CD4-positive, alpha-beta T cell treated with Interleukin-17A for 4 hours (primary cell): ENCODE data around the gene SLC43A1.
"Not testable (repeated sequence)": the region's sequence is repeated elsewhere in the genome, so short reads cannot be mapped to it uniquely, and the experiment has no call there.

ENCODE experiments used
- DNase-seq: peaks from one replicate; pipeline ENCODE4 v3.0.0-alpha.2; 2020; ENCODE audit warnings: mixed read lengths

SLC43A1 gene

GRCh38 chr11:57515332-57516060, at the start of gene SLC43A1:
Gene SLC43A1, minus strand, starts transcription at chr11:57515702. Its CDS starts 1,591 bp downstream, at chr11:57514111.
- DNase-seq, result peak; percentile 49

GRCh38 chr11:57562596-57562995, 47.1 kb upstream of the SLC43A1 start:
- DNase-seq, result no peak

DNA sequence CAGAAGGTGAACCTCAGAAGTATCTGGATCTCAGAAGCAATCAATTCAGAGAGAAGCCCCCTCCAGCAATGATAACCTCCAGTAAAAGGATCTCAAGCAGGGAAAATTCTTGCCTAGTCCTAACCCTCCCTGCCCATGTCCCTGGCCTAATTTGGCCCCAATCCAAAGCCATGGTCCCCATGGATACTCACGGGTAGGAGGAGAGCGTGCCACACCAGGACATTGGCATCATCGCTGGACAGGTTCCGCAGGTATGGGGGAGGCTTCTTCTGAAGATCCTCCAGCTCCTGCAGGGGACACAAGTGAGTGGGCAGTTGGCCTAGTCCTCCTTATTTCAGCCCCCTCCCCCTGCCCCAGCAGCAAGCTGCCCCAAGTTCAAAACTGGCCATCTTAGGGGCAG, 44.6 kb upstream of the SLC43A1 start:
- no peak for DNase-seq

GRCh38 chr11:57556041-57556440, 40.5 kb upstream of the SLC43A1 start:
- no peak for DNase-seq

DNA sequence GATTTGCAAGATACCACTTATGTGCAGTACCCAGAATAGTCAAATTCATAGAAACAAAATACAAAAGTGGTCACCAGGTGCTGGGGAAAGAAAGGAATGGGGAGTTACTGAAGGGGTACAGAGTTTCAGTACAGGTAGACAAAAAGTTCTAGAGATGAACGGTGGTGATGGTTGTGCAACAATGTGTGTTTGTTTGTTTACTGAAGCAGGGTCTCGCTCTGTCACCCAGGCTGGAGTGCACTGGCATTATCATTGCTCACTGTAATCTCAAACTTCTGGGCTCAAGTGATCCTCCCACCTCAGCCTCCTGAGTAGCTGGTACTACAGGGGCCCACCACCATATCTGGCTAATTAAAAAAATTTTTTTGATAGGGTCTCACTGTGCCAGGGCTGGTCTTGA, 39.9 kb upstream of the SLC43A1 start:
- no peak for DNase-seq

DNA sequence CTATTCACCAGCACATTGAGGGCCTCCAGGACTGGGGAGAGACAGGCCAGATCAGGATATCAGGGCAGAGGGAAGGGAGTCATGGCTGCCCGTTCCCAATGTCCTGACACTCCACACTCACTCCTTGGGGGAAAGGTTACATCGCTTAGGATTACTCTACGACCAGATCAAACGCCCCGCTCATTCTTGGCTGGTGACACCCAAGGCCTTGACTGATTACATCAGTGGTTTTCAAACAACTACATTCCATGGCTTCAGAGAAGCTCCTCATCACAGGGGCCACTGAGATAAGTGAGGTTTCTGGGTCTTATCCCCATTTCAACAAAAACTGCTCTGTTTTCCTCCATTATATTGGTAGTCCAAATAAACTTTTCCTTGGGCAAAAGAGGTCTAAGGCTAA, 37.0 kb upstream of the SLC43A1 start:
- DNase-seq, result no peak

DNA sequence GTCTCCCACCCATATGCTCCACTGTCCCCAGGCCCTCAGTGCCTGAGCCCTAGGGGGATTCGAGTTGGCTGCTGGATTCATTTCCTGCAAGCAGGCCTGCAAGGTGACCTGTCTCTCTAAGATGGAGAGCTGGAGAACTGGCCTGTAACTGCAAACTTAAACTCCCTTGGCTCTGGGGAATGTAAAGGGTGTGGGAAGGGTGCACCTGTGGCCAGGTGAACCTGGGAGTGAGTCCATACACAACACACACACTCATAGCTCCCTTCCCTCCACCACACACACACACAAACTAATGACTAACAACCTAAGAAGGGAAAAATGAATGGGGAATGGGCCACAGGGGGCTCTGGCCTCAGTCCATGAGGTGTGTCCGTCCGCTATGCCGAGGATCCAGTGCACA, 36.4 kb upstream of the SLC43A1 start:
- DNase-seq, result no peak

GRCh38 chr11:57549983-57550382, 34.5 kb upstream of the SLC43A1 start:
- no peak for DNase-seq

- no peak for DNase-seq
Measured at GRCh38 chr11:57547854-57548377, 32.4 kb upstream of the SLC43A1 start.

DNA sequence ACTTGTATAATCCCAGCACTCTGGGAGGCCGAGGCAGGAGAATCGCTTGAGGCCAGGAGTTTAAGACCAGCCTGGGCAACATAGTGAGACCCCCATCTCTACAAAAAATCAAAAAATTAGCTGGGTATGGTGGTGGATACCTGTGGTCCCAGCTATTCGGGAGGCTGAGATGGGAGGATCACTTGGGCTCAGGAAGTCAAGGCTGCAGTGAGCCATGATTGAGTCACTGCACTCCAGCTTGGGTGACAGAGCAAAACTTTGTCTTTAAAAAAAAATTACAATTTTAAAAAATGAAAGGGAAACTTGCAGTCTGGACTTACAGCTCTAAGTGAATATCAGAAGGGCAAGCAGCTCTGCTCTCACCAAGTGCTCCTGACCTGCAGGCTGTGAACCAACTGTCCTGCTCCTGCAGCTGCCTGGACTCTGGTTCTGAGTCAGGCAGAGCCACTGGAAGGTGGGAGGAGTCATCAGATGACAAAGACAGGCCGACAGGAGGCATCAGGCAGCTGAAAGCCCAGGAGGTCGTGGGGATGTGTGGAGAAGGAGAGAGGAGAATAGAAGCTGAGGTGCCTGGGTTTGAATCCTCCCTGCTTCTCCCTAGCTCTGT, 31.5 kb upstream of the SLC43A1 start:
- DNase-seq, result no peak

- no peak for DNase-seq
Measured at GRCh38 chr11:57546451-57546850, 30.9 kb upstream of the SLC43A1 start.

DNA sequence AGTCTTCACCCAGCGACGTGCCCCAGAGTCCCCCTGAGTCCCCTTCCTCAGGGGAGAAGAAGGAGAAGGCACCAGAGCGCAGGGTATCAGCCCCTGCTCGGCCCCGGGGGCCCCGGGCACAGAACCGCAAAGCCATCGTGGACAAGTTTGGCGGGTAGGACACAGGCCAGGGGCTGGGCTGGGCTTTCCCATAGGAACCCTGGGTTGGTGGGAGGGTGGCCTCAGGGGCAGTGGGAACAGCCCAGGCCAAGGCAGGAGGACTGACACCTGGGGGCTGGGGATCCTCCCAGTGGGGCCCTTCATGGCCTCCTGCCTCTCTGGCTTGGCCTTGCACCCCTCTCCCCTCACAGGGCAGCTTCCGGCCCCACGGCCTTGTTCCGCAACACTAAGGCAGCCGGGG, 30.4 kb upstream of the SLC43A1 start:
- DNase-seq, result no peak

GRCh38 chr11:57544566-57544965, 29.1 kb upstream of the SLC43A1 start:
- no peak for DNase-seq

GRCh38 chr11:57543593-57543992, 28.1 kb upstream of the SLC43A1 start:
- no peak for DNase-seq

DNA sequence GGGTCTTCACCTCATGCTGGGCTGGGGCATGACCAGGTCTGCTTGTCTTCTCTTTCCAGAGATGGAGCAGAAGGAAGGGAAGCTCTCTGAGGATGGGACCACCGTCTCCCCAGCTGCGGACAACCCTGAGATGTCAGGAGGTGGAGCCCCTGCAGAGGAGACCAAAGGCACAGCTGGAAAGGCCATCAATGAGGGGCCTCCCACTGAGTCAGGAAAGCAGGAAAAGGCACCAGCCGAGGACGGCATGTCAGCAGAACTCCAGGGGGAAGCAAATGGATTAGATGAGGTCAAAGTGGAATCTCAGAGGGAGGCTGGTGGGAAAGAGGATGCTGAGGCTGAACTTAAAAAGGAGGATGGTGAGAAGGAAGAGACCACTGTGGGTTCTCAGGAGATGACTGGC, 27.1 kb upstream of the SLC43A1 start:
- no peak for DNase-seq

DNA sequence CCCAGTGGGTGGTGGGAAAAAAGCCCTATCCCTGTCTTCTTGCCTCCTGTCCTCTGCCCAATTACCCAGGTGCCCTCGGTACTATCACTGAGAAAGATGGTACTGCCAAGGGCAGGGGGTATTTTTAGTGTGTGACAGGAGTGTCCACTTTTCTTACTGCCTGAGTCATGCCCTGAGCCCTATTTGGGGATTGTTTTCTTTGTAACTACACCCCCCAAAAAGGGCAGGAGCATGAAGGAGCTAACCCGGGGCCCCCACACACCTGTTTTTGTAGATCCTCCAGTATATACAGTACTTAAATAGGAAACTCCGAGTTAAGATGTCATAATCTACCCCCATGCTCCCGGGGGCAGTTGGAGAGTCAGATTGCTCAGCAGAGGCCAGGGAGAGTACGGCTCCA, 25.7 kb upstream of the SLC43A1 start:
- no peak for DNase-seq

- DNase-seq, result no peak
Measured at GRCh38 chr11:57539342-57539741, 23.8 kb upstream of the SLC43A1 start.

- DNase-seq, result no peak
Measured at GRCh38 chr11:57536947-57537619, 21.6 kb upstream of the SLC43A1 start, which contains the start of gene SMTNL1. Gene SMTNL1, plus strand, starts transcription at chr11:57537595. Its CDS starts 5,048 bp downstream, at chr11:57542643.

DNA sequence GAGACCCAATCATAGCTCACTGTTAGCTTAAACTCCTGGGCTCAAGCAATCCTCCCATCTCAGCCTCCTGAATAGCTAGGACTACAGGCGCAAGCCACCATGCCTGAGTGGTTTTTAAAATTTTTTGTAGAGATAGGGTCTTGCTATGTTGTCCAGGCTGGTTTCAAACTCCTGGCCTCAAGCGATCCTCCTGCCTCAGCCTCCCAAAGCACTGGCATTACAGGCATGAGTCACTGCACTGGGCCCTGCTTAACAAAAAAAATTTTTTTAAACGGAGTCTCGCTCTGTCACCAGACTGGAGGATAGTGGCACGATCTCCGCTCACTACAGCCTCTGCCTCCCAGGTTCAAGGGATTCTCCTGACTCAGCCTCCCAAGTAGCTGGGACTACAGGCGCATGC, 18.9 kb upstream of the SLC43A1 start:
- not testable (repeated sequence) for DNase-seq

GRCh38 chr11:57530596-57531507, 15.3 kb upstream of the SLC43A1 start, which contains the start of gene TIMM10:
Gene TIMM10, minus strand, starts transcription at chr11:57530754. Its CDS starts 565 bp downstream, at chr11:57530189.
- DNase-seq, result peak; percentile 93

GRCh38 chr11:57530215-57530595, 14.7 kb upstream of the SLC43A1 start:
- no peak for DNase-seq

DNA sequence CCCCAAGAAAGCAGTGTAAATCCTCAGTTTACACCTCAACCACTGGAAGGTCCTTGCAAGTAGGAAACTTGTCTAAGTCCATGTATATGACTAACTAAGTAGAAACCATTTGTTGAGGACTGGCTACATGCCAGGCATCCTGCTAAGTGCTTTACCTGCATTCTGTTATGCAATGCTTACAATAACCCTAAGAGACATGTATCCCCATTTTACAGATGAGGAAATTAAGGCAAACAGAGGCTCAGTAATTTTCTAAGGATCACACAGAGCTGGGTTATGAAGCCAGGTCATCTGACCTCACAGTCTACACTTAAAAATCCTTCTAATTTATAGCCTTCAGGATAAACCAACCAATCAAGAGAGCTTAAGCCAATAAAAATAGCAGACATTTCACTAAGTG, 13.5 kb upstream of the SLC43A1 start:
- DNase-seq, result no peak
